Activated T-cell treated with anti-CD3 and anti-CD28 coated beads, Interleukin-2, amount 50 U/mL, for 4 hours (primary cell): Measurements from ENCODE around the gene KRTAP4-12. TPM values are rescaled to one million over a fixed set of nuclear protein-coding genes. Genes with fewer than 3 reads are reported as not detected.
"Not testable (repeated sequence)": the region's sequence is repeated elsewhere in the genome, so short reads cannot be mapped to it uniquely, and the experiment has no call there.

Source experiments
- ATAC-seq, 2 donors: fragments of 200-7000 bp; cut with Tn5 transposase; one replicate each; pipeline ENCODE4 v1.10.0; 2021
- DNase-seq: peaks from one replicate; pipeline ENCODE4 v3.0.0-alpha.2; 2020
- H3K27me3 Mint-ChIP-seq: one replicate; pipeline ENCODE4 v1.8.0; 2021; ENCODE audit warnings: low read depth, mixed read lengths
- H3K36me3 Mint-ChIP-seq: one replicate; pipeline ENCODE4 v1.8.0; 2022; ENCODE audit warnings: mixed read lengths; ENCODE audit not compliant: insufficient read depth
- H3K4me1 Mint-ChIP-seq: one replicate; pipeline ENCODE4 v1.8.0; 2021; ENCODE audit warnings: low read depth, mixed read lengths
- H3K4me3 Mint-ChIP-seq: one replicate; pipeline ENCODE4 v1.8.0; 2021; ENCODE audit warnings: mild to moderate bottlenecking, moderate library complexity, mixed read lengths
- H3K9me3 Mint-ChIP-seq: one replicate; pipeline ENCODE4 v1.8.0; 2021; ENCODE audit warnings: mixed read lengths
- total RNA-seq, 3 donors: library from RNA; stranded (reverse); gene quantifications; one replicate each; pipeline ENCODE4 v1.2.1, GENCODE V29; 2021

KRTAP4-12 gene
- total RNA-seq, 3 donors from 2014 or later: not detected

DNA sequence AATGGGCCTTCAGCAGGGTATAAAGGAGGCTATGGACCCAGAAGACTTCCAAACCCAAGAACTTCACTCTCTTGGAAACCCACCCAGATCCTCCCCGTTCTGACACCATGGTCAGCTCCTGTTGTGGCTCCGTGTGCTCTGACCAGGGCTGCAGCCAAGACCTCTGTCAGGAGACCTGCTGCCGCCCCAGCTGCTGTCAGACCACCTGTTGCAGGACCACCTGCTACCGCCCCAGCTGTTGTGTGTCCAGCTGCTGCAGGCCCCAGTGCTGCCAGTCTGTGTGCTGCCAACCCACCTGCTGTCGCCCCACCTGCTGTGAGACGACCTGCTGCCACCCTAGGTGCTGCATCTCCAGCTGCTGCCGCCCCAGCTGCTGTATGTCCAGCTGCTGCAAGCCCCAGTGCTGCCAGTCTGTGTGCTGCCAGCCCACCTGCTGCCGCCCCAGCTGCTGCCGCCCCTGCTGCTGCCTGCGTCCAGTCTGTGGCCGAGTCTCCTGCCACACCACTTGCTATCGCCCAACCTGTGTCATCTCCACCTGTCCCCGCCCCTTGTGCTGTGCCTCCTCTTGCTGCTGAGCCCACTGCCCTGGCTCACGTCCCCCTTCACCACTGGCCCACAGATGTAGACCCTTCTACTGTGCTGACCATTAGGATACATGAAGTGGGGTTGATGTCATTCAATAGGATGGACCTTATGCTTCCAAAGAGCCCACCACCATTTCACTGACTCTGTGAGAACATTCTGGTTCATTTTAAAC lies 39.7 kb downstream of the KRTAP4-12 start, which contains the start of gene KRTAP4-7:
Gene KRTAP4-7, plus strand, starts transcription at position 51 of the 757 bp plus-strand sequence. Its CDS starts 57 bp downstream, at position 108.
- DNase-seq, H3K36me3 Mint-ChIP-seq, ATAC-seq, H3K9me3 Mint-ChIP-seq, H3K4me1 Mint-ChIP-seq, H3K4me3 Mint-ChIP-seq, H3K27me3 Mint-ChIP-seq: not testable (repeated sequence)

GRCh38 chr17:41083427-41083826 lies 40.6 kb downstream of the KRTAP4-12 start:
- H3K4me1 Mint-ChIP-seq: not testable (repeated sequence)

DNA sequence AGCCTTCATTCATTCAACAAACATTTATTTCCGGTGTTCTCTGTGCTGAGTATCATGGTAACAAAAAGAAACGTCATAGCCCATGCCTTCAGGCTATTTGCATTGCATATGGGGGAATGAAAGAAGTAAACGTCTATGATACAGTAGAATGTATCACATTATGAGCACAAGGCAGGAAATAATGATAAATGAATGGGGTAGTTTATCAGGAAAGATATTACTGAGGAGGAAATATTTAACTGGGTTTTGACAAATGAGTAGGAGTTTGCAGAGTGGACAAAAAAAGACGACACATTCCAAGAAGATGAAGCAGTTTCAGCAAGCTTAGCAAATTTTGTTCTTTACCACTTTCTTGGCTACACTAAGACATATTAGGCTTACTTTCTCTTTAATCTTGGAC lies 41.4 kb downstream of the KRTAP4-12 start:
- H3K36me3 Mint-ChIP-seq: no peaks in the 10 kb centered on the region
- H3K27me3 Mint-ChIP-seq: peaks cover 5% of the 10 kb centered on the region
- no peak for DNase-seq
- H3K4me1 Mint-ChIP-seq: no peaks in the 10 kb centered on the region
- H3K4me3 Mint-ChIP-seq: no peak overlapping the region
- H3K9me3 Mint-ChIP-seq: no peaks in the 10 kb centered on the region
- ATAC-seq: no peak

More at GRCh38 chr17:41083427-41083826, 40.6 kb downstream of the KRTAP4-12 start:
- not testable (repeated sequence) for H3K4me3 Mint-ChIP-seq, H3K36me3 Mint-ChIP-seq, ATAC-seq, H3K9me3 Mint-ChIP-seq, DNase-seq, H3K27me3 Mint-ChIP-seq

DNA sequence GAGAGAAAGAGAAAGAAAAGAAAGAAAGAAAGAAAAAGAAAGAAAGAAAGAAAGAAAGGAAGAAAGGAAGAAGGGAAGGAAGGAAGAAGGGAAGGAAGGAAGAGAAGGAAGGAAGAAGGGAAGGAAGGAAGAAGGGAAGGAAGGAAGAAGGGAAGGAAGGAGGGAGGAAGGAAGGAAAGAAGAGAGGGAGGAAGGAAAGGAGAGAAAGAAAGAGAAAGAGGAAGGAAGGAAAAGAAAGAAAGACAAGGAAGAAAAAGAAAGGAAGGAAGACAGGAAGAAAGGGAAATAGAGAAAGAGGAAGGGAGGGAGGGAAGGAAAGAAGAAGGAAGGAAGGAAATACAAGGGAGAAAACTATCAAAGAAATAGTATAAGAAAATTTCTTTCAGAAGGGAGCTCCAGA lies 47.2 kb downstream of the KRTAP4-12 start:
- no peaks in the 10 kb centered on the region for H3K4me1 Mint-ChIP-seq
- DNase-seq (no peak), ATAC-seq (no peak)
- peaks cover 15% of the 10 kb centered on the region for H3K27me3 Mint-ChIP-seq
- no peak overlapping the region for H3K4me3 Mint-ChIP-seq
- H3K9me3 Mint-ChIP-seq: no peaks in the 10 kb centered on the region
- H3K36me3 Mint-ChIP-seq: no peaks in the 10 kb centered on the region

DNA sequence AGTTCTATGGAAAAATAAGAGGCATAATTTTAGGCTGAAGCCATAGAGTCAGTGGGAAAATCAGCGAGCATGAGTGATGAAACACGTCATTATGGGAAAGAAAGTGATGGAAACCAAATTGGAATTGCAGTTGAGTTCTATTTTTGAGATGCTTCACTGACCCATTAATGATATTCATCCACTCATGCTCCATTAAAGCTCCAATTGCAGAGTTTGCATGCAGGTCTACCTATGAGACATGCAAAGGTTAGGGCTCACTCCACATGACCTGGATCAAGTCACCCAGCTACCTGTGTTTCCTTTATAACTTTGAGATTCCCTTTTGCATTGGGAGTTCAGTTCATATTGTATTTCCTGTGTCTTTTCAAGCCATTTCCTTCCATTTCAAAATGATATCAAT lies 50.3 kb downstream of the KRTAP4-12 start:
- no peaks in the 10 kb centered on the region for H3K36me3 Mint-ChIP-seq
- no peak for ATAC-seq
- H3K9me3 Mint-ChIP-seq: no peaks in the 10 kb centered on the region
- H3K4me3 Mint-ChIP-seq: no peak overlapping the region
- no peaks in the 10 kb centered on the region for H3K4me1 Mint-ChIP-seq
- peaks cover 15% of the 10 kb centered on the region for H3K27me3 Mint-ChIP-seq
- DNase-seq: no peak

Other genes with a start within 250 kb of the KRTAP4-12 start
- gene KRT20, start 238.9 kb downstream of the KRTAP4-12 start, total RNA-seq: under 1 TPM; 0.19 to 0.30 (median 0.21) TPM
- gene KRT23, start 186.5 kb downstream of the KRTAP4-12 start, total RNA-seq: not detected
- not detected for gene KRT39, start 157.2 kb downstream of the KRTAP4-12 start, total RNA-seq
- not detected for gene KRT40, start 139.9 kb downstream of the KRTAP4-12 start, total RNA-seq
- not detected for gene KRTAP3-3, start 130.0 kb downstream of the KRTAP4-12 start, total RNA-seq
- gene KRTAP3-2, start 124.3 kb downstream of the KRTAP4-12 start, total RNA-seq: not detected
- not detected for gene KRTAP3-1, start 115.1 kb downstream of the KRTAP4-12 start, total RNA-seq
- gene KRTAP1-5, start 97.0 kb downstream of the KRTAP4-12 start, total RNA-seq: not detected
- gene KRTAP1-4, start 94.0 kb downstream of the KRTAP4-12 start, total RNA-seq: not detected
- gene KRTAP1-3, start 89.3 kb downstream of the KRTAP4-12 start, total RNA-seq: not detected
- gene KRTAP1-1, start 82.7 kb downstream of the KRTAP4-12 start, total RNA-seq: not detected
- gene KRTAP2-1, start 76.9 kb downstream of the KRTAP4-12 start, total RNA-seq: not detected
- not detected for gene KRTAP2-2, start 69.0 kb downstream of the KRTAP4-12 start, total RNA-seq
- gene KRTAP2-3, start 64.1 kb downstream of the KRTAP4-12 start, total RNA-seq: not detected
- gene KRTAP2-4, start 58.3 kb downstream of the KRTAP4-12 start, total RNA-seq: not detected
- not detected for gene KRTAP4-7, start 40.0 kb downstream of the KRTAP4-12 start, total RNA-seq
- not detected for gene KRTAP4-8, start 26.0 kb downstream of the KRTAP4-12 start, total RNA-seq
- not detected for gene KRTAP4-16, start 22.0 kb downstream of the KRTAP4-12 start, total RNA-seq
- not detected for gene KRTAP4-9, start 18.8 kb downstream of the KRTAP4-12 start, total RNA-seq
- gene KRTAP4-11, start 5.8 kb downstream of the KRTAP4-12 start, total RNA-seq: not detected
- gene KRTAP4-6, start 16.4 kb upstream of the KRTAP4-12 start, total RNA-seq: not detected
- gene KRTAP4-5, start 25.6 kb upstream of the KRTAP4-12 start, total RNA-seq: not detected
- gene KRTAP4-4, start 36.6 kb upstream of the KRTAP4-12 start, total RNA-seq: not detected
- gene KRTAP4-3, start 44.0 kb upstream of the KRTAP4-12 start, total RNA-seq: not detected
- not detected for gene KRTAP4-2, start 54.0 kb upstream of the KRTAP4-12 start, total RNA-seq
- gene KRTAP4-1, start 60.7 kb upstream of the KRTAP4-12 start, total RNA-seq: not detected
- gene KRTAP9-1, start 65.7 kb upstream of the KRTAP4-12 start, total RNA-seq: not detected
- not detected for gene KRTAP9-2, start 102.5 kb upstream of the KRTAP4-12 start, total RNA-seq
- not detected for gene KRTAP9-3, start 108.3 kb upstream of the KRTAP4-12 start, total RNA-seq
- not detected for gene KRTAP9-8, start 113.8 kb upstream of the KRTAP4-12 start, total RNA-seq
- not detected for gene KRTAP9-4, start 125.5 kb upstream of the KRTAP4-12 start, total RNA-seq
- gene KRTAP9-9, start 131.2 kb upstream of the KRTAP4-12 start, total RNA-seq: not detected
- gene KRTAP9-6, start 141.2 kb upstream of the KRTAP4-12 start, total RNA-seq: not detected
- gene KRTAP9-7, start 151.5 kb upstream of the KRTAP4-12 start, total RNA-seq: not detected
- gene KRTAP29-1, start 178.7 kb upstream of the KRTAP4-12 start, total RNA-seq: not detected
- gene KRTAP16-1, start 185.1 kb upstream of the KRTAP4-12 start, total RNA-seq: not detected
- gene KRTAP17-1, start 191.5 kb upstream of the KRTAP4-12 start, total RNA-seq: not detected
- not detected for gene KRT33A, start 226.6 kb upstream of the KRTAP4-12 start, total RNA-seq
- not detected for gene KRT33B, start 245.6 kb upstream of the KRTAP4-12 start, total RNA-seq